Measurements from ENCODE around the gene MAB21L3.
A peak's percentile ranks its signal among the peaks of the same experiment; 100 is the strongest.
"Not testable (repeated sequence)": the region's sequence is repeated elsewhere in the genome, so short reads cannot be mapped to it uniquely, and the experiment has no call there.

MAB21L3 gene

DNA sequence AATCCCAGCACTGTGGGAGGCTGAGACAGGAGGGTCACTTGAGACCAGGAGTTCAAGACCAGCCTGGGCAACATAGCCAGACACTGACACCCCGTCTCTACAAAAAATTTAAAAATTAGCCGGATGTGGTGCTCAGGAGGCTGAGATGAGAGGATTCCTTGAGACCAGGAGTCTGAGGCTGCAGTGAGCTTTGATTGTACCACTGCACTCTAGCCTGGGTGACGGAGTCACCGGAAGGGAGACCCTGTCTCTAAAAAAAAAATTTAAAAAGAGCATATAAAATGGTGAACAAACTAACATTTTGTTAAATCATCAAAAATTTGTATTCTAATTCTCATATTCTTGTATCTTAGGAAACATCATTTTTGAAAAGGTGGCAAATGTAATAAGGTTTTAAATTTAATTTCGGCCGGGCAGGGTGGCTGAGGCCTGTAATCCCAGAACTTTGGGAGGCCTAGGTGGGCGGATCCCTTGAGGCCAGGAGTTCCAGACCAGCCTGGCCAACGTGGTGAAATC is 27.1 kb downstream of the MAB21L3 start:
- no peak for DNase-seq (ENCODE audit: low spot score)

DNA sequence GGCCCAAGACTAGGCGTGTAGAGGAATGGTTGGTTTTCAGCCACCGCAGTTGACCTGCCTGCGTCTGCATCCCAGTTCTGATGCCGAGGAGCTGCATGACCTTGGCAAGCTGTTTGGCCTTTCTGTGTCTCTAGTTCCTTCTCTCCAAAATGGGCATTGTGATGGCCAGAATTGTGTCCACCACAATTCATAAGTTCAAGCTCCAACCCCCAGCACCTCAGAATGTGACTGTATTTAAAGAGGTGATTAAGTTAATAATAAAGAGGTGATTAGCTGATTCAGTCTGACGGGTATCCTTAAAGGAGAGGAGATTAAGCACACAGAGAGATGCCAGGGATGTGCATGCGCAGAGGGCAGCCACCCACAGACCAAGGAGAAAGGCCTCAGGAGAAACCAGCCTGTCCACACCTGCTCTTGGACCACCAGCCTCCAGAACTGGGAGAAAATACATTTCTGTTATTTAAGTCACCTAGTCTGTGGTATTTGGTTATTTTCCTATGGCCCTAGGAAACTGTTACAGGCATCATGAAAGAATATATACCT is 28.5 kb downstream of the MAB21L3 start:
- no peak for DNase-seq (ENCODE audit: low spot score)

DNA sequence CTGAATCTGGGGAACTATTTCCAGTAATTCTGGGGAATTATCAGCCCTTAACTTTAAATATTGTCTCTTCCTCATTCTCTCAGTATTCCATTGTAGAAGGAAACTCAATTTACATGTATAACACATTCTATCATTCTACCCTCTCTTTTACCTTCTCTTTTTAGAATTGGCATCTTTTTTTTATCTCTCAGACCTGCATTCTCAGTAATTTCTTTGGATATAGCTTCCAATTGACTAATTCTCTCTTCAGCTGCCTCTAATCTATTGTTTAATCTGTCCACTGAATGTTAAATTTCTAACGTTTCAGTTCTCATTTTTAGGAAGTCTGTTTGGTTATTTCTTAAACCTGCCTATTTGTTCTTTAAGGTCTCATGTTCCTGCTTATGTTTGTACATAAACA is 33.0 kb downstream of the MAB21L3 start:
- DNase-seq (ENCODE audit: low spot score): no peak

DNA sequence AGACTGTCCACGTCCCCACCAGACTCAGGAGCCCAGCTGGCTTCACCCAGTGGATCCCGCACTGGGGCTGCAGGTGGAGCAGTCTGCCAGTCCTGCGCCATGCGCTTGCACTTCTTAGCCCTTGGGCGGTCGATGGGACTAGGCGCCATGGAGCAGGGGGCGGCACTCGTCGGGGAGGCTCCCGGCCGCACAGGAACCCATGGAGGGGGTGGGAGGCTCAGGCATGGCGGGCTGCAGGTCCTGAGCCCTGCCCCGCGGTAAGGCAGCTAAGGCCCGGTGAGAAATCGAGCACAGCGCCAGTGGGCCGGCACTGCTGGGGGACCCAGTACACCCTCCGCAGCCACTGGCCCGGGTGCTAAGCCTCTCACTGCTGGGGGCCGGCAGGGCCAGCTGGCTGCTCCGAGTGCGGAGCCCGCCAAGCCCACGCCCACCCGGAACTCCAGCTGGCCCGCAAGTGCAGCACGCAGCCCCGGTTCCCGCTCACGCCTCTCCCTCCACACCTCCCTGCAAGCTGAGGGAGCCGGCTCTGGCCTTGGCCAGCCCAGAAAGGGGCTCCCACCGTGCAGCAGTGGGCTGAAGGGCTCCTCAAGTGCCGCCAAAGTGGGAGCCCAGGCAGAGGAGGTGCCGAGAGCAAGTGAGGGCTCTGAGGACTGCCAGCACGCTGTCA is 35.4 kb downstream of the MAB21L3 start:
- not testable (repeated sequence) for DNase-seq (ENCODE audit: low spot score)

DNA sequence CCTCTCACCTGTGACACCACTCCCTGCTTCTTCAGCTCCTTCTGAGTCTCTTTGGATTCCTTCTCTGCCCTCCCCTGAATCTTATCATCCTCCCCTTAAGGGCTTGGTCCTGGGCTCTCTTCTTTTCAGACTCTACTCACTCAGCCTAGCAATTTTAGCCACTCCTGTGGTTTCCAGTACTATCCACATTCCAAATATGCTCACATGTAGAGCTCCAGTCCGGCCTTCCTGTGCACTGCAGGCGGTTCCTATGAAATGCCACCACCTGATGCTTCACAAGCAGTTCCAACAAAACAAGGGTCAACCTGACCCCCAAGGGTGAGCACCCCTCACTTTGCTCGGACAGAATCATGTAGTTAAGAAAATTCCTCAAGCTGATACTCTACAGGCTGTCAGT is 35.9 kb downstream of the MAB21L3 start:
- no peak for DNase-seq (ENCODE audit: low spot score)

DNA sequence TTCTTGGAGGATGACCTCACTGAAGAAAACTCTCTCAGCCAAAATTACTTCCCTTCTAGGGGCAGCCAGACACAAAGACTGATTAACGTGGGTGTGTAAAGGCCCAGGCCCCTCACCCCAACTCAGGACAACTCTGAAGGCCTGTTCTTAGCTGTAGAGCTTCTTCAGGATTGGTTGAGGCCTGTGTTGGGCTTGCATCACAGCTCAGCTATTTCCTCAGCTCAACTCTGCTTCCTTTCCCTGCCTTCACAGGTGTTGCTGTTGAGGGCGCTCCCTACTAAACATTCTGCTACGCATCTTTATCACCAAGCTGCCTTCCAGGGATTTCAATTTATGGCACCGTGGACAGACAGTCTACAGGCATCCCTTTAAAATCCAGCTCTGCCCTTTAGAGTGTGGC is 36.8 kb downstream of the MAB21L3 start:
- no peak for DNase-seq (ENCODE audit: low spot score)

DNA sequence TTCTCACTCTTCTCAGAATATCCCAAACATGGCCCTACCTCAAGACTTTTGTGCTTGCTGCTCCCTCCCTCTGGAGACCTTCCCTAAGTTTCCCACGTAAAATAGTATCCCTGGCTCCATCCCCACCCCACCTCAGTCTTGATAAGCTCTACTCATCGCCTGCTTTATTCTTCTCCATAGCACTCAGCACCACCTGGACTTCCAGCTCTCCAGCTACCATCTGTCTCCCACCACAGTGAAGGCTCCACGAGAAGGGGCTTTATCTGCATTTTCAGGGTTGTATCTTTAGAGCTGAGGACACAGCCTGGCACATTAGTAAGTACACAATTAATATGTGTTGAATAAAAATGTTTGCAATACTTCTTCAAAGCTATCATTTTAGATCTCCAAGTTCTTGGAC is 37.8 kb downstream of the MAB21L3 start:
- DNase-seq (ENCODE audit: low spot score): no peak

DNA sequence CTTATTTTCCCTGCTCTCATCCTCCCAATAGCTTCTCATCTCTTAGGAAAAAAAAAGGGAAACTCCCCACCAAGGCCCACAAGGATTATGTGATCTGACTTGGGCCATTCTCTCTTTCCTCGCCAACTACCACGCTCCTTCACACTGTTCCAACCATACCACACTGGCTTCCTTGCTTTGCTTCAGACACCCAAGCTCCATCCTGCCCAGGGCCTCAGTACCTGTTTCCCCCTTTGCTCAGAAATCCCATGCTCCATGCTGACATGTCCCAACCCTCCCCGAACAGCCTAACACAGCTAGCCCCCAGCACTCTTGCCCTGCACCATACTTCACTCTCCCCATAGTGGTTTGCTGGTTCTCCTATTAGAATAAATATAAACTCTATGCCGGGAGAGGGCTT is 39.2 kb downstream of the MAB21L3 start:
- no peak for DNase-seq (ENCODE audit: low spot score)

DNA sequence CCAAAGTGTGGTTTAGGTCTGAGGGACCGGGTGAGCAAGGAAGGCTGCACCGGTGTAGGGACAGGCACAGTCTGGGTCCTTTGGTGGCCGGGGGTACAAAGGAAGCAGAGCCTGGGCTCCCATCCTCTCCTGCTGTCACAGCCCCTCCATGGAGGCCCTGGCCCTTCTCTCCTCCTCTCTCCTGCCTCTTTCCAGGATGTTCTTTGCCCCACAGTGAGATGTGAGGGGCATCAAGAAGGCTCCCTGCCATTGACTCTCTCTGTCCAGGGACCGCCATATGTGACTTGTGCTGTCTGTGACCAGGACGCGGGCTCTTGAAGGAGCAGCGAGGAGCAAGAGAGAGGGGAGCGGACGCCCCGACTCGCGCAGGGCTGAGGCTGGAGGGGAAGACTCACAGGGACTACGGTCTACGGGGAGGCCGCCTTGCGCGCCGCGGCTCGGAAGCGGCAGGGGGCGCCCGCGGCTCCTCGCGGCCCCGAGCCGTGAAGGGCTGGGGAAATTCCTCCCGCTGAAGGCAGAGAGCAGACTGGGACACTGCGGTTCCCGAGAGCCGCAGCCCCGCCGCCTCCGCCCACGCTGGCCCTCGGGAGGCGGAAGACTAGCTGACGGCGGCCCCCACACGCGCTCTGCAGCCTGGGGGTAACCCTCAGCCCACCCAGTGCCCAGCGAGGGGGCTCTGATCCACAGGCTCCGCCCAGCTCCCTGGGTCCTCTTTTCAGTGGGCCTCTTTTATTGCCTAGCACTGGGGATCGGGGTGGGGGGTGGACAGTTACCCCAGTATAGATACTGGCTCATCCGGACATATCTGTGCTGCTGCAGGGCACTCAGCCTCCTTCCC is 40.8 kb downstream of the MAB21L3 start:
- DNase-seq (ENCODE audit: low spot score): peak; percentile 82

DNA sequence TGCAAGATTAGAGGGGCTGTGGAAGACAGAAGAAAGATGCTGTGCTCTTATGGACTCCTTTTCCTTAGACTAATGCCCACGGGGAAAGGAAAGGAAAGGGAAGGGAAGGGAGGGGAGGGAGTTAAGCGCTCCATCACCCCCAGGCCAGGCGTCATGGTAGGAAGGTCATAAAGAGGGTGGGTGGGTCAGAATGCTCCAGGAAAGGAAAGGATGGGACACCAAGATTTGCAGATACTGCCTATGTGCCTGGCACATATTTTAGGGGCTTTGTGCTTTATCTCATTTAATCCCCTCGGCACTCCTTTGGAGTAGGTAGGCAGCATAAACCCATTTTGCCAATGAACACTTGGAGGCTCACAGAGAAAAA is 41.4 kb downstream of the MAB21L3 start:
- DNase-seq (ENCODE audit: low spot score): no peak

DNA sequence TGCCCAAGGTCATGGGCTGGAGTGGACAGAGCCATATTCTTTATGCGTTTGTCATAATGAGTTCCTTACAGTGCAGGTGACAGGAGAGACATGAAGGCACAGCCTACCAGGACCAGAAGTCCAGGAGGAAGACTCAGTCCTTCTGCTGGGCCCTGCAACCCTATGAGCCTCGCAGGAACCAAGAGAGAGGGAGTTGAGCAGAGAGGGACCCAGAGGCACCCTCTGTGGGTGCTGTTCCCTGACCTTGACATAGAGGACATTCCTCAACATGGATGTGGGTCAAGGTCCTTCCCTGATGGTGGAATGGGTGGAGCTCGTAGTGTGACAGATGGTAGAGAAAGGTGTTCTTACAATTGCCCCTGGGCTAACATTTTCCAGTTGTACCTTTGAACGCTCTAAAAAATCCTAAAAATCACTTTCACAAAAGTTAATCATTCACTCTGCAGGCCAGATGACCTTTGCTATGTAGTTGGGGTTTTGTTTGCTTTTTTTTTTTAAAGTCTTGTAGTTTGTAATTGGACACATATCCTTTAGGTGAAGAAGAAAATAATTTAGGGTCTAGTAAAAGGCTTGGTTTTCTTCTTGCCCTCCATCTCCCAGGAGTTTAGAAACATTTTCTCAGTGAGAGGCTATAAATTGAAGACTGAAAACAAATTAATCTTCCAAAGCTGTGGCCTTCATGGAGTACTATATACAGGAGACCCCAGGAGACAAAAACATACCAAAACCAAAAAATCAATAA is 41.9 kb downstream of the MAB21L3 start:
- no peak for DNase-seq (ENCODE audit: low spot score)

DNA sequence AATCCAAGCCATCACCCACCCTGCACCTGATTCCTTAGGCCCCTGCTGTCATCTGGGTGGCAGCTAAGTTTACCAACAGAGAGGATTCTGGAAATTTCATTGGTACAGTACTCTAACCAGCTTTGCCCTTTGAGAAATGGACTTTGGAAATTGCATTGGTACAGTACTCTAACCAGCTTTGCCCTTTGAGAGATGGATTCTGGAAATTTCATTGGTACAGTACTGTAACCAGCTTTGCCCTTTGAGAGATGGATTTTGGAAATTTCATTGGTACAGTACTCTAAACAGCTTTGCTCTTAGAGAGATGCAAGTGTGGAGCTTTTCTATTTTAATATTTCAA is 42.5 kb downstream of the MAB21L3 start:
- DNase-seq (ENCODE audit: low spot score): no peak

DNA sequence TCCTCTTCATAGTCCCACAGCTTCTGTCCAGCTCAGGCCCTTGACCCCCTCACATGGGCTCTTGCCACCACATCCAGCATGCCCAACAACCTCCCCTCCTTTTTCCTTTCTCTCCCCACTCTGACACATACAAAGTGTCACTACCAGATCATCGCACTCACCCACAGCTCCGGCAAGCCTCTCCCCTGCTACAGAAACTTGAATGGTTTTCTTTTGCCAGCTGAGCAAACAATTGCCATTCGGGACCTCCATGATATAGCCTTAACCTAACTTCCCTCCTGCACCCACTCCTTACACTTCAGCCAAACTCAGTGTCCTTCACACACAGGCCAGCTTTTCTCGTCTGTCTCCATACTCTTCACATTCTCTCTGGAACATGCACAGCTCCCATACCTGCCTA is 43.3 kb downstream of the MAB21L3 start:
- DNase-seq (ENCODE audit: low spot score): no peak

DNA sequence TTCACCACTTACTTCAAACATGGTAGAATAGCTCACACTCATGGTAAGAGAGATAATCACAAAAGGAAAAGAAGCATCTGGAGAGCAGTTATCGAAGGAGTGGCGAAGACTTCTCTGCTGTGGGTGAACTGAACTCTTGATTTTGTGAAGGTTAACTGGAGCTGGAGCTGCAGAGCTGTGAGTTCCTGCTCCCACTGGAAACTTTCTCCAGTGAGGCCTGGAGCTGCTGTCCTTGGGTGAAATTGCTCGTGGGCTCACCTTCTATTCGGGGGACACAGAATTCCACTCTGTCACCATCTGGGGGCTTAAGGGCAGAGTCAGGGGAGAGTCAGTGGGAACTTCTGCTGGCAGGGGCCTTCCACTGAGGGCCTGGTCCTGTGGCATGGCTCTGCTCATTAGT is 45.9 kb downstream of the MAB21L3 start:
- no peak for DNase-seq (ENCODE audit: low spot score)

DNA sequence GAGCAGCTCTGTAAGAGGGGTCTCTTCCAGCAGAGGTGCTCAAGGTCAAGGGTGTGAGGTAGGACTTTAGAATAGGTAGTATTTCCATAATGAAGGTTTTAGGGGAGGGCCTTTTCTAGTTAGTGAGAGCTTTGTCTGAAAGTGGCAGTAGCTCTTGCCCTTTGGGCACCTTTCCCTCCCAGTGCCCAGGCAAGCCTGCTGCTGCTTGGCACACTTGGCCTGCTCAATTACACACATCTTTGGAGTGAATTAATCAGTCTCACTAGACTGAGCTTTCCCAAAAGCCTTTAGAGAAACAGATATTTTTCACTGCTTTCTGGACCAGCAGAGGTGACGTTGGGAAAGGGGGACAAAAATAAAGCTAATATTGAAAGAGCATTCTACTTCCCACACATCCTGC is 48.0 kb downstream of the MAB21L3 start:
- DNase-seq (ENCODE audit: low spot score): no peak

DNA sequence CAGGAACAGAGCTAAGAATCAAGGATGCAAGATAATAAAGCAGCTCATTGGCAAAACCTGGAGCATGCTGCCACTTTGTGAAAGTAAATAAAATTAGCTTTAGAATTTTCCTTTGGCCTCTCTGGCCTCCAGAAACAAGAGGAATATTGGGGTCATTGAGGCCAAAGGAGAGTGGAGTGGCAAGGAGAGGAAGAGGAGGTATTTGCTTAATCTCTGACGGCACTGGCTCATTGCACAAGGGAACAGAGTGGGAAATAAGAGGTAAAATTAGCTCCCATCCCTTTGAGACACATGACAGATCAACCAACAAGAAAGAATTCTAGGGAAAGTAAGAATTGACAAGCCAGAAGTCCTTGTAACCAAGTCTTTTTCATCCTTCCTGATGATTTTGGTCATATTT is 48.4 kb downstream of the MAB21L3 start:
- DNase-seq (ENCODE audit: low spot score): no peak

DNA sequence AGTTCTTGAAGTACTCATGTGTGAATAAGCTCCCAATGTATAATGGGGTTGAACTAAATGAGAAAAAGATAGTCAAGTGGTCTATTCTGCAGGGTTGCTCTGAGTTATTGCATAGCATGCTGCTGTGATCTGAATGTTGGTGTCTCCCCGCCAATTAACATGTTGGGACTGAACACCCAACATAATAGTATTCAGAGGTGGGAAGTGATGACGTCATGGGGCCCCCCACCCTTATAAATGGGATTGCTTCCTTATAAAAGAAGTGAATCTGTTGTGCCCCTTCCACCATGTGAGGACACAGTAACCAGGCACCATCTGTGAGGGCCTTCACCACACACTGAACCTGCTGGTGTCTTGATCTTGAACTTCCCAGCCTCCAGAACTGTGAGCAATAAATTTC is 50.2 kb downstream of the MAB21L3 start:
- DNase-seq (ENCODE audit: low spot score): no peak

DNA sequence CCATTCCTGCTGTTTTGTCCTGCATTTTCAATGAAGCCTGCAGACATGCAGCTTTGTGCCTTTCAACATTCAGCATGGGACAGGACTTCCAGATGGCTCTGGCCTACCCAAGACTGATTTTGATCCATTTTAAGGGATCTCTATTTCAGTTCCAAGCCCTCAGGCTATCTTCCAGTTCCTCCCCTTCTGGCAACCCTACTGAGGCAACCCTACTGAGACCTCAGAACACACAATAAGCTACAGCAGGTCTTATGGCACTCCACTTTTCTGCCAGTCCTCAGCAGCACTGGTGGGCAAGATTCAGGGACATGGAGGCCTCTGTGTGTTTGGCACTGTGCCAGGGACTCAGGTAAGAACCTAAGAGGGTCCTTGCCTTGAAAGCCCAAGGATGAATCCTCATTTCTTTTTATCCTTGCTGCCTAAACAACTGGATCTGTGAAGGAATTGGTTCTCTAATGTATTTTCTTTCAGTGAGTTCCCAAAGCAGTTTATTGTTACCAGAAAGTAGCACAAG is 50.7 kb downstream of the MAB21L3 start:
- DNase-seq (ENCODE audit: low spot score): no peak

DNA sequence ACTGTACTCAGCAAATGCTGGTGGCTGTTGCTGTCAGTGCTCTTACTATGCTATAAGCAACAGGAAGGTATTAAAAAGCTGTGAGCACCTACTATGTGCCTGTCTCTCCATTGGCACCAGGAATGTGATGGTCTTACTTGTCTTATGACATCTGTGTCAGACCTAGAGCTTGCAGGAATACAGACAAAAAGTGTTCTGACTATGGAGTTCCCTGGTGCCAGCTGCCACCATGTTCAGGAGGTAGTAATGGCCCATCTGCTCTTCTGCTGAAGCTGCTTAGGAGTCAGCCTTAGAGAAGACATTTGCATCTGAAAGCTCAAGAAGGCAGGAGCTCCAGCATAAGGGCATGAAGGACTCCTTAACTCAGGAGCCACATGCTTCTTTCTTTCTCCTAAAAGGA is 52.3 kb downstream of the MAB21L3 start:
- no peak for DNase-seq (ENCODE audit: low spot score)

DNA sequence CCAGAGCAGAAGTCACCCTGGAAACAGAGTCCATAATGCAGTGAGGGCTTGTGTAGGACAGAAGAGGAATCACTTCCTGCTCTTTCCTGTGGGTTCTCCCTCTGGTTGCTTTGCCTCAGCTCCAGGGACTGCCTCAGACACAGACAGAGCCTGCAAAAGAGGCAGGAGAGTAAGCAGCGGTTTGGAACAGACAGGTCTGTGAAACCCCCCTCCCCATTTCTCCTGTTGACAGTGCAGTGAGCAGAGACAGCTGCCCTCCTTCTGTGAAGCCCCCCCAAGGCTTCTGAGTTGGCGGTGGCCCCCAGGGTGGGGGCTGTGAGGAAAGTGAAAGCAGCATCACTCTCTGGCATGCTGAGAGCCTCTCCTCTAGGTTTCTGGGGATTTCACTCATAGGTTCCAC is 53.0 kb downstream of the MAB21L3 start:
- no peak for DNase-seq (ENCODE audit: low spot score)

DNA sequence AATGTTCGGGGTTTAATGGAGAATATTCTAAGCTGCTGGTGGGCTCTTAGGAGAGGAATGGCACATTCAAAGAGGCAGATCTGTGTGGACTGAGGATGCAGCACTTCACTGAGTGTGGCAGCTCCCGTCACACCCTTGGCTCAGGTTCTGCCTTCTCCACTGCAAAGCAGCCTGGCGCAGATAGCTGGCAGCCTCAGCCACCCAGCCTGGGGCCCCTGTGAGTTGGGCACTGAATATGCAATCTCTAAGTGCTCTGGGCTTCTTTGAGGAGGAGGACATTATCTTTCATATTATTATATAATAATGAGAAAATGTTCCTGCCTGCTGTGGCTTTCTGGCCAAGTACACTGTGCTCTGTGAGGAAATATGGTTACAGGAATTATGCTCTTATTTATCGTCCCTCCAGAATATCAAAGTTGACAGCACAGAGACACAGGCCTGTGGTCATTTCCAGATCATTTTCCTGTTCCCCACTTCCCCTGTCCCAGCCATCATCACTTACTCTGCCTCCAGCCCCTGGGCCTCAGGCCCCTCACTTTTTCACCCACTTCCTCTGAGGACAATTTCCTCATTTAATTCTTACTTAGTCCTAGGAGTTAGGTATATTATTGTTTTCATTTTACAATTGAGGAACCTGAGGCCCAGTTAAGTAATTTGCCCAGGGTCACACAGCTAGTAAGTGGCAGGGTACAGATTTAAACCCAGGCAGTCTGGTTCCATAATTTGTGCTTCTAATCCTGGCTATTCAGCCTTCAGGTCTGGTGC is 53.6 kb downstream of the MAB21L3 start:
- no peak for DNase-seq (ENCODE audit: low spot score)

DNA sequence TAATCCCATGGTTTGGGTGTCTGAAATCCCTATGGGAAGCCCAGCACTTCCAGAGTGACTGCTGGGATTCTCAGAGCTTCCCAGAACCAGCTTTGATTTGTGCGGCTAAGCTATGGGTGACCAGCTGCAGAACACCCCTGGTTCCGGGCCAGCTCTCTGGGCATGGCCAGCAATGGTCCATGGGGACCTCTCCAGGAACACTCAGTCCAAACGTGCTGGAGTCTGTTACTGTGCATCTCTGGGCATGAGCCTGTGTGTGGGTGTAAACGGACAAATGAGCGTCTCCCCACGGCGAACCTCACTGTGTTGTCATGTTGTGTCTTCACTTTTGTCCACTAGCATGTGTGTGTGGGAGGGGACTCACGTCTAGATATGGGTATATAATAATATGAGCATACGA is 54.4 kb downstream of the MAB21L3 start:
- no peak for DNase-seq (ENCODE audit: low spot score)
